Stomach (tissue), 9 donors: Measurements from ENCODE around the gene ZNF284. TPM values are rescaled to one million over a fixed set of nuclear protein-coding genes. Genes with fewer than 3 reads are reported as not detected.

Experiments
- DNase-seq, 2 donors: peaks; one replicate each; pipeline versions ENCODE4 v3.0.0 to v3.0.0-alpha.2; 2013 to 2019
- H3K27ac ChIP-seq, 5 donors: fragments of 200-600 bp in 4 of 5; sonication (generic) in 4 of 5; one replicate each; pipeline ENCODE4 v1.5.1; 2013 to 2019; ENCODE audit warnings: mild to moderate bottlenecking in 1 of 5, moderate library complexity in 1 of 5
- H3K27me3 ChIP-seq, 3 donors: fragments of 200-600 bp; sonication (generic); one replicate each; pipeline ENCODE4 v1.5.1; 2017 to 2019; ENCODE audit warnings: mixed run types in 1 of 3
- H3K36me3 ChIP-seq, 4 donors: fragments of 200-600 bp; sonication (generic); 1 replicate in 3 of 4; 2 replicates in 1 of 4; pipeline ENCODE4 v1.5.1; 2016 to 2019
- H3K4me1 ChIP-seq, 4 donors: fragments of 200-600 bp; sonication (generic); one replicate each; pipeline ENCODE4 v1.5.1; 2016 to 2019
- H3K4me3 ChIP-seq, 4 donors: fragments of 200-600 bp; sonication (generic) in 3 of 4; one replicate each; pipeline ENCODE4 v1.5.1; 2016 to 2019; ENCODE audit warnings: mild to moderate bottlenecking in 1 of 4
- H3K9me3 ChIP-seq, 4 donors: fragments of 200-600 bp; sonication (generic); one replicate each; pipeline ENCODE4 v1.5.1; 2016 to 2019
- CTCF ChIP-seq, 7 experiments: fragments of 450-650 bp in 4 of 7; fragments of 200-600 bp in 3 of 7; sonication (generic) in 3 of 7; IDR thresholded peaks; one replicate each; pipeline ENCODE4 v1.5.1; 2016 to 2019; ENCODE audit warnings: antibody characterized with exemption in 7 of 7, control low read depth in 2 of 7, mild to moderate bottlenecking in 1 of 7
- EP300 ChIP-seq: sonication (generic); formaldehyde crosslinking; IDR thresholded peaks from one replicate; pipeline ENCODE4 v1.6.1; 2017; ENCODE audit warnings: antibody characterized with exemption
- POLR2A ChIP-seq, 4 donors: fragments of 450-650 bp; IDR thresholded peaks; one replicate each; pipeline ENCODE4 v1.6.1; 2016; ENCODE audit warnings: antibody characterized with exemption in 4 of 4, control low read depth in 2 of 4, mild to moderate bottlenecking in 1 of 4, moderate library complexity in 1 of 4
- POLR2AphosphoS5 ChIP-seq, 3 donors: sonication (generic); formaldehyde crosslinking; IDR thresholded peaks; one replicate each; pipeline ENCODE4 v1.6.1; 2016; ENCODE audit warnings: antibody characterized with exemption in 3 of 3
- WGBS, 5 donors: extraction: QIAGEN DNeasy Blood & Tissue Kit in 3 of 5; methylation state at CpG; one replicate each; pipeline versions ENCODE4 v1.1.5 to v1.1.7; 2013 to 2018; 5-methylcytosine and 5-hydroxymethylcytosine counted together
- intact Hi-C: fragments of 100-400 bp; cut with DNase I; formaldehyde crosslinking; loops from one replicate; pipeline ENCODE4 v1.15.1; 2023; ENCODE audit warnings: low total_unique reads
- polyA plus RNA-seq, 3 donors: library from polyadenylated mRNA; stranded (reverse); fragments of 200-250 nt; gene quantifications; one replicate each; pipeline ENCODE4 v1.2.3, GENCODE V29; 2013
- total RNA-seq, 5 donors: library from RNA; depleted of rRNA; stranded (reverse); fragments of >200 nt; gene quantifications; one replicate each; pipeline versions ENCODE4 v1.1.0 to v1.2.3, GENCODE V29; 2014 to 2016
- donor health status: healthy with polysubstance abuse.
- donor health status: Bipolar disorder and iron deficiency.
- donor health status: healthy.

The ZNF284 gene
- total and polyA plus RNA-seq, 8 donors = 0.15 to 7.6 (median 0.68) TPM; not detected in 1

GRCh38 chr19:44055870-44056269, 16.1 kb upstream of the ZNF284 start:
- 95 to 98% (median 96%) methylated on average over 5 of the region's 5 CpGs for WGBS, 5 donors
- H3K4me1 ChIP-seq = peaks cover 4 to 20% (median 16%) of the 10 kb centered on the region in 4 donors
- TF ChIP-seq CTCF (IDR thresholded peaks at IDR 0.05) = no peak
- TF ChIP-seq POLR2AphosphoS5 (IDR thresholded peaks at IDR 0.05) = no peak
- TF ChIP-seq POLR2A (IDR thresholded peaks at IDR 0.05) = no peak
- no peak for TF ChIP-seq EP300
- no peak for DNase-seq
- H3K4me3 ChIP-seq = no peak overlapping the region
- H3K9me3 ChIP-seq = peaks cover 0 to 49% (median 15%) of the 10 kb centered on the region in 4 donors
- H3K36me3 ChIP-seq = peaks cover 13 to 62% (median 57%) of the 10 kb centered on the region in 4 donors
- no peak overlapping the region for H3K27ac ChIP-seq
- intact Hi-C loops = no loop called here
- peaks cover 0 to under 1% (median 0%) of the 10 kb centered on the region in 3 donors for H3K27me3 ChIP-seq

GRCh38 chr19:44059229-44059628, 12.7 kb upstream of the ZNF284 start:
- H3K36me3 ChIP-seq = peaks cover 36 to 96% (median 91%) of the 10 kb centered on the region in 4 donors
- intact Hi-C loops = no loop called here
- DNase-seq = no peak

GRCh38 chr19:44061038-44061437, 10.9 kb upstream of the ZNF284 start:
- TF ChIP-seq EP300 = no peak
- TF ChIP-seq POLR2AphosphoS5 (IDR thresholded peaks at IDR 0.05) = no peak
- no peak for TF ChIP-seq POLR2A (IDR thresholded peaks at IDR 0.05)

More at GRCh38 chr19:44059229-44059628, 12.7 kb upstream of the ZNF284 start:
- Histone ChIP-seq H3K27ac (no peak overlapping the region), H3K4me3 (no peak overlapping the region), H3K9me3 (peaks cover 0 to 73% (median 35%) of the 10 kb centered on the region in 4 donors), H3K27me3 (no peaks in the 10 kb centered on the region), H3K4me1 (no peaks in the 10 kb centered on the region)
- TF ChIP-seq POLR2AphosphoS5 (IDR thresholded peaks at IDR 0.05) (no peak), CTCF (IDR thresholded peaks at IDR 0.05) (no peak), EP300 (no peak)
- WGBS, 5 donors = 85 to 97% (median 94%) methylated on average over 2 of the region's 2 CpGs

GRCh38 chr19:44066305-44066704, 5.7 kb upstream of the ZNF284 start:
- TF ChIP-seq CTCF (IDR thresholded peaks at IDR 0.05) = no peak
- no peak for TF ChIP-seq POLR2AphosphoS5 (IDR thresholded peaks at IDR 0.05)
- TF ChIP-seq POLR2A (IDR thresholded peaks at IDR 0.05) = no peak
- no peak for TF ChIP-seq EP300
- no peaks in the 10 kb centered on the region for H3K27me3 ChIP-seq
- H3K36me3 ChIP-seq = peaks cover 40 to 72% (median 62%) of the 10 kb centered on the region in 4 donors
- WGBS, 5 donors = 62 to 81% (median 78%) methylated on average over 3 of the region's 3 CpGs
- H3K4me3 ChIP-seq = no peak overlapping the region
- DNase-seq = no peak
- intact Hi-C loops = no loop called here
- H3K9me3 ChIP-seq = peaks cover 32 to 93% (median 72%) of the 10 kb centered on the region in 4 donors
- no peak overlapping the region for H3K27ac ChIP-seq
- peaks cover 0 to 3% (median under 1%) of the 10 kb centered on the region in 4 donors for H3K4me1 ChIP-seq

More at GRCh38 chr19:44061038-44061437, 10.9 kb upstream of the ZNF284 start:
- Histone ChIP-seq H3K9me3 (peaks cover 5 to 74% (median 45%) of the 10 kb centered on the region in 4 donors), H3K36me3 (peaks cover 46 to 97% (median 94%) of the 10 kb centered on the region in 4 donors), H3K4me3 (no peak overlapping the region), H3K27me3 (no peaks in the 10 kb centered on the region), H3K27ac (no peak overlapping the region), H3K4me1 (no peaks in the 10 kb centered on the region)
- DNase-seq = no peak
- intact Hi-C loops = no loop called here
- WGBS, 5 donors = 90 to 97% (median 91%) methylated on average over 1 of the region's 1 CpG

GRCh38 chr19:44069415-44069814, 2.5 kb upstream of the ZNF284 start:
- Histone ChIP-seq H3K9me3 (peaks cover 32 to 63% (median 55%) of the 10 kb centered on the region in 4 donors), H3K36me3 (peaks cover 19 to 41% (median 31%) of the 10 kb centered on the region in 4 donors), H3K4me3 (no peak overlapping the region), H3K4me1 (peaks cover 9 to 21% (median 17%) of the 10 kb centered on the region in 4 donors), H3K27me3 (no peaks in the 10 kb centered on the region), H3K27ac (no peak overlapping the region)
- 88 to 97% (median 94%) methylated on average over 1 of the region's 1 CpG for WGBS, 5 donors
- intact Hi-C loops = no loop called here
- TF ChIP-seq POLR2A (IDR thresholded peaks at IDR 0.05) (no peak), POLR2AphosphoS5 (IDR thresholded peaks at IDR 0.05) (no peak), CTCF (IDR thresholded peaks at IDR 0.05) (no peak), EP300 (no peak)
- DNase-seq = no peak
